Mesenteric fat pad (tissue), 1 donor: Measurements from ENCODE around the gene NAA10. TPM values are rescaled to one million over a fixed set of nuclear protein-coding genes. Genes with fewer than 3 reads are reported as not detected.

ENCODE experiments used
- DNase-seq: peaks from one replicate; pipeline ENCODE4 v3.0.0-alpha.2; 2020; ENCODE audit warnings: low spot score
- microRNA-seq: library from miRNA; unstranded; fragments of <30 nt; microRNA quantifications from one replicate; pipeline ENCODE4 v1.2.0, GENCODE V29; 2020; ENCODE audit warnings: borderline number of aligned reads
- total RNA-seq: library from RNA; stranded (reverse); fragmentation: NEBNext Ultra II Directional; extraction: Animal tissue kit (Norgen Biotek cat#: 25700); gene quantifications from one replicate; pipeline ENCODE4 v1.2.1, GENCODE V29; 2021
- donor health status: DM: yes; HTN: yes; CAD: no.

NAA10 gene
- total RNA-seq, 1 donor from 2014 or later = 118 TPM

DNA sequence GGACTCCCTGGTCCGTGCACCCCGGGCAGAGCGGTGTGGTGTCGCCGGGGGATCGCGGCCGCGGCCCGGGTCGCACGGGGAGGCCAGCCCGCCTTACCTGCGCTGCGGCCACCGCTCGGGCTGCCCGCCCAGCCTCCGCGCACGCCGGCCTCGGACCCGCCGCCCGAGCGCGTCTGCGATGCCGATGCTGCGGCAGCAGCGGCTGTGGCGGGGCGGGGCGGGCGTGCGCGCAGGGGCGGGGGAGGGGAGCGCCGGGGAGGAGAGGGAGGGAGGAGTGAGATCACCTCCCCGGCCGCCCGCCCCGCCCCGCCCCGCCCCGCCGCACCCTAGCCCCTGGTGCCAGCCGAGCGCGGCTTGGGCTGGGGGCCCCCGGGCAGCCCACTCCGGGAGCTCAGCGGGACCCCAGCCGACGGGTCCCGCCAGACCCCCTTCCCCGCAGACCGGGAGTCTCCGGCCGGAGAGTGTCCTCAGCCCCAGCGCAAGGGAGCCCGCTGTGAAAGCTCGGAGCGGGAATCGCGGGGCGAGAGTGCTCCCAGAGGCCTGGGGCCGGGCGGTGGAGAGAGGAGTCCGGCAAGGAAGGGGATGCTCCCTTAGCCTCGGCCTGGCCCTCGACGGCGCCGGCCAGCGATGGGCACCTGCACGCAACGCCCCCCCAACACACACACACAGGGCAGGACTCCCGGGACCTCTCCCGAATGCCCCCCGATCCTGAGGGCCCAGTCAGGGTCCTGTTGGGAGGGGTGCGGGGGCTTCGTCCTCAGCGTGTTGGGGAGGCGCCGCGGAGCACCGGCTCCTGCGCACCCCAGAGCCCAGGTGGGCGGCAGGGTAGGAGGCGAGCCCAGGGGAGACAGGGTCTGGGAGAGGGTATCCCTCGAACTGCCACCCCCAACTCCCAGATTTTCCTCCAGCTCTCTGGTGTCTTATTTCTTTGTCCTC is 48.6 kb downstream of the NAA10 start, which contains the start of gene L1CAM:
TSS of gene L1CAM (minus strand) at position 206 of the 936 bp plus-strand sequence. CDS start 10,337 bp downstream, outside the sequence.
- DNase-seq = no peak

DNA sequence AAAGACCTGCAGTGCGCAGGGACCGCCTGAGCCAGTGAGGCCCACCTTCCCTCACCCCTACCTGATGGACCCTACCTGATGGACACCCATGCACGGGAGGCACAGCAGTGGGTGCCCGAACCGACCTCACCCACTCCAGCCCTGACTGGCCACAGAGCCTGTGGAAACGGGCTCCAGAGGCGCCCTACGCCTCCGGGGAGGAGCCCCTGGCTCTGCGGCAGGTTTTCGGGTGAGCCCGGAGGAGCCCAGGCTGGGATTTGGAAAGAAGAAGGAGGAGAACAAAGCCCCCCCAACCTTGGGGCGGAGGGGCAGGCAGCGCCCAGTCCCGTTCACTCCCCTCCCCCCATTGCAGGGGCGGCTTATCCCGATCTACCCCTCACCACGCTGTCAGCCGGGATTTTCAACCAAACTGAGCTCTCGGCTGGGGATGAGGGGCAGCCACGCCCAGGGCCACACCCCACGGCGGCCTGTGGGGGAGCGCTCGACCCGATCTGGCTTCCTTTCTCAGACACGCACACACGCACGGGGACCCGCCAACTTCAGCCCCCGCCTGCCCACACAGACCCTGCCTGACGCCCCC is 49.5 kb downstream of the NAA10 start:
- no peak for DNase-seq

DNA sequence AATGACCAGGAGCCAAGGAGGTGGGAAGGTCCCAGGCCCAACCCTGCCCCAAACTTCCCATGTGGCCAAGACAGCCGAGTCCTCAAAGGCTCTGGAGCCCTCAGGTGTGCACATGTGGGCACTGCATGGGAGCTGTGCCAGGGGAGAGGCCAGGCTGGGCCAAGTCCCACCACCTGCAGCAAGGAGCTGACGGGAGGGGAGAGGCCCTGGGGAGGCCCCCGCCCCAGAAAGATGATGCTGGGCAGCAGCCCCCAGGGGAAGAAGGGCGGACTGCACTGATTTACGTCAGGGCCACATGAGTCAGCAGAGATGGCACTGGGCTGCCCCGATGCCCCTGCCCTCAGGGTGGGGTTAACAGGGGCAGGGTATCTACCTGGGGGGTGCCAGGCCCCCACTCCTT is 50.2 kb downstream of the NAA10 start:
- no peak for DNase-seq

DNA sequence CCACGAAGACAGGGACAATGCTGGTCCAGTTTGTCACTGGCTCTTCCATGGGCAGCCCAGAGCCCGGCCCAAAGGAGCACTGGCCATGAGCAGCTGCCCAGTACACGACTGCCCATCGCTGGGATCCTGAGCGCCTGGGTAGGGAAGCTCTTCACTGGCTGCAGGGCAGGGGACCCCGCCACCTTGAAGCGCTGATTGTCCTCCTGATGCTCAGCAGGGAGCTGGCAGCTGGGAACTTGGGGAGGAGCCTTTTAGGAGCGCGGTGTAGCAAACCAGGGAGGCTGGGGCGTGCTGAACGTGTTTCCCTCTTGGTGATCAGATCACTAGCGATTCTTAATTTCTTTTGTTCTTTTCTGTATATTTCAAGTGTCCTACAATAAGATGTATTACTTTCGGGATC is 50.7 kb downstream of the NAA10 start:
- DNase-seq = no peak

DNA sequence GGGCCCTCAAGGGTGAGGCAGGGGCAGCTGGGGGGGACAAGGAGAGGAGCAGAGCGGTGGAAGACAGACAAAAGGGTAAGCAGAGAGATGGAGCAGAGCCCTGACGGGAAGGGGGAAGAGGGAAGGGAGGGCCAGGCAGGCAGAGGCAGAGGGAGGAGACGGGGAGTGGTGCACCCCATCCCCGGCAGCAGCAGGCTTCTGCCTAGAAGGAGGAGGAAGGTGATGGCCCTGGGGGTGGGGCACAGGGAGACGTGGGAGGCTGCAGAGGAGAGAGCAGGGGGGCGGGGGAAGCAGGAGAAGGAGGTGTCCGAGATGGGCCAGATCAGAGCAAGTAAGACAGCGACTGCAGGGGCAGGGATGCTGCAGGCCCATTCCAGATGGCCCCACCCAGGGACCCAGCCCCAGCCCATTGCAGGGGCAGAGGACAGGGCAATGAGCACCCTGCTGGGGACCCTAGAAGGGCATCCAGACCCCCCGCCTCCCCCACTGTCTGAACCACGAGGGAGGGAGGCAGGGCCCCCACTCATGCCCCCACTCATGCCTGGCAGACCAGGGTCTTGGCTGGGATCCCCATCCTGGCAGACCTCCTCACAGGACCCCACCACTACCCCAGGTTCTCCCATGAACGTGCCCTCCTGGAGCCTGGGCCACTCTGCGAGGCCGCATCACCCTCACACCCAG is 51.5 kb downstream of the NAA10 start:
- no peak for DNase-seq

DNA sequence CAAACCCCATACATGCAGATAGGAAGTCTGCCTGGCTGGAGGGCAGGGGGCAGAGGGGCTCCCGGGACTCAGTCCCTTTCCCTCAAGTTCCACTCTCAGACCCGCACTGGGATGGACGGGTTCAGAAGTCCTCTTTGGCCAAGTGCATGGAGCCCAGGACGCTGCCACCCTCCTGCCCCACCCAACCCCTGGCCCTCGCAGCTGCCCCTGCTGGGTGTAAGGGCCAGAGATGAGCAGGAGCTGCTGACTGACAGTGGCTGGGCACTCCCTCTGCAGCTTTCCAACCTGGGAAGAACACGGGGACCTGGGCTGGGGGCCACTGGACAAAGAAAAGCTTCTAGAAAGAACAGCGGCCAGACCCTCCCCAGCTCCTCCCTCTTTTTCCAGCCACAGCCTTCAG is 52.3 kb downstream of the NAA10 start:
- DNase-seq = no peak

DNA sequence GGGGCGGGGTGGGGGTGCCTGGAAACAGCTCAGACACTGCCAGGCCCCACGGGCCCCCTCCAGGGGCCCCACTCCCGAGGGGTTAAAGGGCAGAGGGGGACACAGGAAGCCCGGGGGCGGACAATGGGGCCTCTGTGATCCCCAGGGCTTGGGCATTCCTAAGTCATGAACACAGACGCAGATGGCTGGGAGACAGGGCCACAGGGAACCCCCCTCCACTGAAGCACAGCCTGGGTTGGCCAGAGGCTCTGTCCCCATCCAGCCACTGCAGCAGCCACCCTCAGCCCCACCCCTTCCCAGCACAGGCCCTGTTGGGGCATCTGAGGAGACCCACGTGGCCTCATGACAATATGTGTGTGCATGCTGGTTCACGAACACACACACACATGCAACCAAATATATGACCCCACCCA is 52.7 kb downstream of the NAA10 start:
- DNase-seq = no peak

DNA sequence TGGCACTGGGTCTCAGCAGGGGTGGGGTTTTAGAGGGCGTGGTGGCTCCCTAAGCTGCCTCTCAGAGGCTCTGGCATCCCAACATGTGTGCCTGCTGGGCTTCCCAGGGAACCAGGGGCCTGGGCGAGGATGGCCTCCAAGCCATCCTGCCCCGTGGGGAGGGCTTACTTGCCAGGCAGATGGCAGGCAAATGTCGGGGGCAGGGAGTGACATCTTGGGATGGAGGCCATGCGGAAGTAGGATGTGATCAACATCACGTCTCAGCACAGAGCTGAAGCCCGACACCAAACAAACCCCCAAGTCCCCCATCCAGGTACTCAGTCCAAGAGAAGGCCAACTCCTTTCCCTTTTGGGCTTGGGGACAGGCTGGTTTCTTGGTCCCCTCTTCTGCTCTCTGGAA is 53.6 kb downstream of the NAA10 start:
- DNase-seq = no peak

DNA sequence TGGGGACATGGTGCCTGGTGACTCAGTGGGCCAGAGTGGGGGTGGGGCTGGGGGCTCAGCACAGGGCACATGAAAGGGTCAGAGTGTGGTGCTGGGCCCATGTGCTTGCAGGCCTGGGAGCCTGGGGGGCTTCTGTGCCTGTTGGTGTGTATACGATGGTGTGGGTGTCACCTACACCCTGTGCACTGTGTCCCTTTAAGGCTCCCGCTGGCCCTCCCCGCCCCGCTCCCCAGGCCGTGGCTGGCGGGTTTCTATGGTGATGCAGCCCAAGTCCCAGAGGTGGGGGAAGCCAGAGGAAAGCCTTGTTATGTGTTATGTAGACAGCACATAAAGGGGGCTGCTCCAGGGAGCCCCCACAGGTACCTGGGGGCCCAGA is 54.4 kb downstream of the NAA10 start:
- DNase-seq = no peak

DNA sequence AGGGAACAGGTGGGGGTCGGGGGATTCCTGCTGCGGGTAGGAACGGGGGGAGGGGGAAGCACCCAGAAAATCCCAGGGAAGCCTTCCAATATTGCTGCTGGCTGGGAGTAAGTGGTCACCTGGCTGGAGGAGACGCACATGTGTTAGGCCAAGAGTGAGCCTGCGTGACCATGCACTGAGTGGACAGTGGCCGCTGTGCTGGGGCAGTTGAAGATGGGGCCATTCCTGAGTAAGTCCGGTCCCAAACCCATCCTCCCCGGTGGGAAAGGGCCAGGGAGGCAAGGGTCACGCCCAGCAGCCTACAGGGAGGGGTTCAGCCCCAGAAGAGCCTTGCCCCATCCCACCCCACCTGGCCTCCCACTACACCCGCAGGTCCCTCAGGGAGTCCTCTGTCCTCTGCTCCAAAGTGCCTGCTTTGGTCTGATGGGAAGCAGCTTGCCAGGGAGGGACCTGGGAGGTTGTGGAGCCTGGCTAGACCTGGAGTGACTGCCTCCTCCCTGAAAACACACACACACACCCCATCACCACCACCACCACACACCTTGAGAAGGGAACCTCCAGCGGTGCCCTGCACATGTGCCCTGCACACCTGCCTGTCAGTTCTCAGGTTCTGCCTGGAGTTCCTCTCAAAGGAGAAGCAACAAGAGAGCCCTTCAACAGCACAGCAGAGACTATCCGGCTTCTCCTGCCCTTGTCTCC is 54.9 kb downstream of the NAA10 start:
- no peak for DNase-seq

Small RNA genes lying within 50 kb of the gene (microRNA-seq; reads per million reads assigned to microRNA genes)
- gene MIR3202-1 = not detected
- gene MIR3202-2 = not detected

Other genes starting within 250 kb of the NAA10 start
- gene SLC6A8, start 247.1 kb downstream of the NAA10 start, total RNA-seq = 45.9 TPM
- 513 TPM for gene BCAP31, start 210.7 kb downstream of the NAA10 start, total RNA-seq
- 32.3 TPM for gene ABCD1, start 210.2 kb downstream of the NAA10 start, total RNA-seq
- 10.2 TPM for gene PLXNB3, start 170.8 kb downstream of the NAA10 start, total RNA-seq
- gene SRPK3, start 154.0 kb downstream of the NAA10 start, total RNA-seq = 0.74 TPM
- gene IDH3G, start 140.7 kb downstream of the NAA10 start, total RNA-seq = 57.4 TPM
- gene SSR4, start 140.4 kb downstream of the NAA10 start, total RNA-seq = 191 TPM
- 2.5 TPM for gene PDZD4, start 104.5 kb downstream of the NAA10 start, total RNA-seq
- gene L1CAM, start 48.9 kb downstream of the NAA10 start, total RNA-seq = 2.4 TPM
- gene AVPR2, start 30.4 kb downstream of the NAA10 start, total RNA-seq = 7.2 TPM
- gene ARHGAP4, start 8.8 kb downstream of the NAA10 start, total RNA-seq = 43.0 TPM
- gene RENBP, start 9.6 kb upstream of the NAA10 start, total RNA-seq = 34.5 TPM
- 45.3 TPM for gene HCFC1, start 36.8 kb upstream of the NAA10 start, total RNA-seq
- gene TMEM187, start 37.7 kb upstream of the NAA10 start, total RNA-seq = 8.7 TPM
- 167 TPM for gene IRAK1, start 84.9 kb upstream of the NAA10 start, total RNA-seq
- 65.5 TPM for gene MECP2, start 162.7 kb upstream of the NAA10 start, total RNA-seq
- not detected for gene OPN1LW, start 209.2 kb upstream of the NAA10 start, total RNA-seq
- not detected for gene OPN1MW, start 247.6 kb upstream of the NAA10 start, total RNA-seq